HG03280 (cell line): ENCODE data around the gene OBP2A.

ENCODE experiments used
- ATAC-seq: cut with Tn5 transposase; IDR thresholded peaks from one replicate; pipeline ENCODE4 v1.9.1; 2021; ENCODE audit warnings: mild to moderate bottlenecking, moderate library complexity; ENCODE audit not compliant: unreplicated experiment

Gene OBP2A

GRCh38 chr9:135591506-135592330 lies 45.8 kb downstream of the OBP2A start:
- ATAC-seq: no peak

- ATAC-seq: no peak
Measured at GRCh38 chr9:135592331-135592590, 46.3 kb downstream of the OBP2A start.

DNA sequence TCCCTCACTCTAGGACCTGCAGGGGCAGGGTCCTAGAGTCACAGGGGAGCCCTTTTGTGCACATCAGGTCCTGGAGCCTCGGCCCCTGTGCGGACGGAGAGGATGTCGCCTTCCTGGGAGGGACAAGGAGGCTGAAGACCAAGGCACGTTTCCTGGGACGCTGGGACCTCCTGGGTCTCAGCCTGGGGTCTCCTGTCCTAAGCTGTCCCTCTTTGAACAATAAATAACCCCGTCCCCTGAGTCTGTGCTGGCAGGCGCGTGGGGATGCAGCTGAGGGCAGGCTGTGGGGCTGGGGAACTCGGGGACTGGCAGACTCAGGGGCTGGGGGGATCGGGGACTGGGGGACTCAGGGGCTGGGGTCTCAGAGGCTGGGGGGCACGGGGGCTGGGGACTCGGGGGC lies 46.7 kb downstream of the OBP2A start:
- no peak for ATAC-seq

DNA sequence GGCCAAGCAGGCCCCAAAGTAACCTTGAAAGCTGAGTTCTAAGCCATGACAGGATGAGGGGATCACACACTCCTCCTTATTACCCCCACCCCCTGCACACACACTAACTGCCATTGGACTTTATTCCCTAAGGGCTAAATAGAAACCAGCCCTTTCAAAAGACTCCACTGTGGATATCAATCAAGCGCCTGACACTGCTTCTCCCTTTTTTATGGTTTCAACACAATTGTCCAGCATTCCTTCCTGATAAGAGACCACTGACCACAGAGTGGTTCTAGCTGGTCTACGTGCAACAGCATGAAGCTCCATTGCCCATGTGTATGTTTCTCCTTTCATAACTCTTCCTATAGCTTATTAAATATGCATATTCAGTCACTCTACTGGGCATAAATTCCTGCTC lies 50.3 kb downstream of the OBP2A start:
- ATAC-seq: no peak
